SK-N-DZ (cell line): ENCODE results near the gene ZFP91.

Experiments
- DNase-seq: peaks from one replicate; pipeline ENCODE4 v3.0.0-alpha.2; 2015; ENCODE audit warnings: low spot score

The ZFP91 gene

DNA sequence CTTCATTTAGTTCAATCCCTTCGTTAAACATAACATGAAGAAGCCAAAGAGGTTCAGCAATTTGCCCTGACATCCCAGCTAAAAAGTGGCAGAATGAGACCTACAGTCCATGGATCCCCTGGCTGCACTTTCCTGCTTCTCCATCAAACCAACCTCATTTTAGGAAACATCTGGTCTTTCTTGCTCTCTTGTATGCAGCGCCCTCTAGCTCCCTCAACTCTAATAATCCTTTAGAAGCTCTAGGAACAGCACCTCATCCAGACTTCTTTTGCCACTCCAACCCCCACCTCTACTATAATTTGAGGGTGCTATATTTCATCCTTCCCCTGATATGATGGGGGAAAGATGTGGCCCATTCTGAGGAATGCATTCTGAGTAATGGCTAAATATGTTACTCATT, 51.0 kb downstream of the ZFP91 start:
- DNase-seq = peak; percentile 22

DNA sequence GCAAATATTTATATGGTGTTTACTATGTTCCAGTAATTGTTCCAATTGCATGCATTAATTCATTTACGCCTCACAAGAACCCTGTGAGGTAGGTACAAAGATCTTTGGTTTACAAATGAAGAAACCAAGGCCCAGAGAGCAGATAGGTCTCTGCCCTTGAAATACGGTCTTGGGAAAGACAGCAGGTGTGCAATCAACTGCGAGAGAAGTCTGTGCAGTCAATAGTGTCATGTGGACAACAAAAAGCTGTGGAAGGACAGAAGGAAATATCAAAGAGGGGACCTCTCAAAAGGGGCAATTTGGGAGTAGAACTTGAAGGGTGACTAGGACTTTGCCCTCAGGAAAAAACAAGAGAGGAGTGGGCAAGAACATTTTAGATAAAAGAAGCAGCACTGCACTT, 52.5 kb downstream of the ZFP91 start:
- DNase-seq = no peak

- DNase-seq = no peak
Measured at GRCh38 chr11:58632510-58632909, 53.6 kb downstream of the ZFP91 start.

- DNase-seq = no peak
Measured at GRCh38 chr11:58636587-58636986, 57.7 kb downstream of the ZFP91 start.

DNA sequence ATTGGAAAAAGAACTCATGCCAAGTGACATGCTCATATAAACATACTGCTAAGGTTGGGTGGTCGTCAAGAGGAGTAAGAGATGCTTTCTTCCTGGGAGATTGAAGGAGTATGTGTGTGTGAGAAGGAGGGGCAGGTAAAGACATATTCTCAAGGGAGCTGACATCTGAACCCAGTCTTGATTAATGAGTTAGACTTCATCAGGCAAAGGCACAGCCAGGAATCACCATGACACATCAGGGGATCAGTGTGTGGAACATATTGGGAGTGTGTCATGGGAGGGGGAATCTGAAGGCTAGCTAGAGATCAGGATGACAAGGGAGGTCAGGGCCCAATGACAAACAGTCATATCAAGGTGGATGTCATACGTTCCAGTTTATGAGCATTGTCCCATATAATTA, 58.5 kb downstream of the ZFP91 start:
- DNase-seq = no peak

- DNase-seq = no peak
Measured at GRCh38 chr11:58639103-58639502, 60.2 kb downstream of the ZFP91 start.

GRCh38 chr11:58639669-58640068, 60.8 kb downstream of the ZFP91 start:
- DNase-seq = no peak

DNA sequence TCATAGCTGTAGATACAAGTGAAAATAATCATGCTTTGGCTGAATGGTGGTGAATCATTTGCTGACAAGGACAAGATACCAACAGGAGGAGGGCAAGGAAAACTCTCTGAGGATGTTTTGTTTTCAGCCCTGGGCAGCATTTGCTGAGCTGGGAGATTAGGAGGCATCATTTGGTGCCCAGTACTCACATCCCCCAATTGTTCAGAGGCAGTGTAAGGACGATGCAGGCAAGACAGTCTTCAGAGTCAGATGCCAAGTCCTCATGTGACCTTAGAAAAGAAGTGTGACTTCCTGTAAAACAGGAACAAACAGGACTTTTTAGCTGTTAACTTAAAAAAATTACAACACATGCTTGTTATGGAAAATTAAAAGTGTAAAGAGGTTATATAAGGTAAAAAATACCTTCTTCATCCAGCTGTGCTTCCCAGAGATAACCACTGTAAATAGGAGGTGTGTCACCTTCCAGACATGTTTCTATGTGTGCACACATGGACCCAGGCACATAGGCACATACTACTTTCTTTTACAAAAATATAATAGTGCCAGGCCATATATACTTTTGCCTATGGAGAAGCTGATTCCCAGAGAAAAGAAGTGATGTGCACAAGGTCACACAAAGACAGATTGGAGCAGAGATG, 61.6 kb downstream of the ZFP91 start:
- DNase-seq = no peak

- no peak for DNase-seq
Measured at GRCh38 chr11:58641341-58641740, 62.5 kb downstream of the ZFP91 start.

GRCh38 chr11:58641803-58642581, 63.1 kb downstream of the ZFP91 start:
- DNase-seq = no peak

GRCh38 chr11:58645854-58646253, 67.0 kb downstream of the ZFP91 start:
- DNase-seq = no peak

GRCh38 chr11:58647141-58647699, 68.4 kb downstream of the ZFP91 start:
- DNase-seq = no peak

DNA sequence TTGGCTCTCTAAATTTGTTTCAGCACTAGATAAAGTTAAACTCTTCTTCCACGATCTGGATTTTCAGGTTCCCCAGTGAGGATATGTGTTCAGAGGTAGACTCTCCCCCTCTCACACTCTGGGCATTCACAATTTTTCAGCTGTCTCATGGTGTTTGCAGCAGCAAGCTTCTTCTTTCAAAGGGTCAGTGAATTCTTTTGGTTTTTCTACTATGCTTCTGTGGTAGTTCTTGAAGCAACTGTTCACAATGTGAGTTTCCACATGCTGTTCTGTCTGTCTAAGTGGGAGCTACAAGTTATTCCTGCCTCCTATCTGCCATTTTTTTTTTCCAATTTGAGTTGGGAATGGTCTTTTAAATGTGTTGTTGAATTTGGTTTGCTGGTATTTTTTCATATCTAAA, 69.0 kb downstream of the ZFP91 start:
- no peak for DNase-seq

GRCh38 chr11:58649623-58650022, 70.8 kb downstream of the ZFP91 start:
- no peak for DNase-seq

GRCh38 chr11:58650496-58650895, 71.6 kb downstream of the ZFP91 start:
- no peak for DNase-seq

DNA sequence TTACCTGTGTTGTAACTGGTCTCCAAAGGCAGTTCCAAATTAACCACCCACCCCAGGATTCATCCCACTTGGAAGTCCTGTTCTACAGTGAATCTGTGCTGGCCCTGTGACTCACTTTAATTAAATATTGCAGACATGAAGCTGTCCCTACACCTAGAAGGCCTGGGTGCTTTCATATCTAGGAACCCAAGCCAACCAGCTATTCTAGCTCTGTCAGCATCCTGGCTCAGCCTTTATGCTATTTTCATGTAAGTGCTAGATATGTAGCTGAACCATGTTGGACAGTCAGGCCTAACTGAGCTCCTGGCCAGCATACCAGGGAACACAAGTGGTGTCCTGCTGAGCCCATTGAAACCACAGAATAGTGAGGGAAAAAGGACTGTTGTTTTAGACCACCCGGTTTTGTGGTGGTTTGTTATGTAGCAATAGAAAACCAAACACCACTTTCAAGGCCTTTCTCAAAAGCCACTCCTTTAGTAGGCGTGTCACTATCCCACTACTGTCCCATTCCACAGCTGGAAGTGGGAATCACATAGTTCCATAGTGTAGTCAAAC, 73.9 kb downstream of the ZFP91 start:
- no peak for DNase-seq

GRCh38 chr11:58654079-58654907, 75.4 kb downstream of the ZFP91 start:
- peak; percentile 64 for DNase-seq

GRCh38 chr11:58654908-58655296, 76.0 kb downstream of the ZFP91 start:
- no peak for DNase-seq

DNA sequence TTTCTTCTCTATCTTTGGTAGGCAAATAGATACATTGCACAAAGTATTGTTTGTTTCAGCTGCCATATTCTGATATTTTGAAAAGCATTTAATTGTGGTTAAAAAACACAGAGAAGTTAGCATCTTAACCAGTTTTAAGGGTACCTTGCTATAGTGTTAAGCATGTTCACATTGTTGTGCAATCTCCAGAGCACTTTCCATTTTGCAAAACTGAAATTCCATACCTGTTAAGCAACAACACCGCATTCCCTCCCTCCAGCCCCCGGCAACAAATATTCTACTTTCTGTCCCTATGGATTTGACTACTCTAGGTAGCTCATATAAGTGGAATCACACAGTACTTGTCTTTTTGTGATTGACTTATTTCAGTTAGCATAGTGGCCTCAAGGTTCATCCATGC, 77.5 kb downstream of the ZFP91 start:
- no peak for DNase-seq

DNA sequence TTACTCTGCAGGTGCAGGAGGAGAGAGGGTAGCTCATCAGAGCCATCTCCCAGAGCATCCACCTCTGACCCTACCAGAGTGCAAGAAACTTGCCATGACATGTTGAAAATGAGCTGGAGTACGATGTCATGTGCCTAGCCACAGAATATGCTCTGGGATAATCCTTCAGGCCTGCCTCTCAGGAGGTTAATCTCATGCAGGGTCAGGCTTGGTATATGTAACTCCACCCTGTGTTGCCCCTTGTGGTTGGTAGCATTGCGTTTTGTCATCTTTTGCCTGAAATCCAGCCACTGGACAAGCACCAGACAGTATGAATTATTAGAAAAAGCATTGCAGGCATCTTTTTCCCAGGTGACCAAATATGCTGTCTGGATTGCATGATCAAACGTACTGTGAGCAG, 79.8 kb downstream of the ZFP91 start:
- no peak for DNase-seq

DNA sequence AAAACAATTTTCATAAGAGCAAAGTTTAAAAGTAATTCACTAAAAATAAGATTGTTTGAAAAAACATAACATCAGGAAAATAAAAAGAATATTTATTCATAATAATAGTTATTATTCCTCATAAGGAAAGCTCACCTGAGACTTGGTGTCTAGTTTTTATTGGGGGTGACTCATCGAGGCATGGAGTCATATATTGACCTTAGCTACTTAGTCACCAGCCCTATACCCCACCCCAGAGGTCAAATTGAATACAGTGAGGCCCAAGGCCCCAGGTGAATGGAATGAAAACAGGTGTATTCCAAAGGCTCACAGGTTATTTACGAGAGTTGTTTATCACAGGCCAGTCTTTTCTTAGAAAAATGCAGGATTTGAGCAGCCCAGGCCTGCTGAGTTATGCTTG, 80.5 kb downstream of the ZFP91 start:
- DNase-seq = no peak
